ENCODE measurements around the gene IRS4.

- no peak for TF ChIP-seq POLR2A (IDR thresholded peaks at IDR 0.05; ENCODE audit: low read depth)
- TF ChIP-seq, protein P1, sequence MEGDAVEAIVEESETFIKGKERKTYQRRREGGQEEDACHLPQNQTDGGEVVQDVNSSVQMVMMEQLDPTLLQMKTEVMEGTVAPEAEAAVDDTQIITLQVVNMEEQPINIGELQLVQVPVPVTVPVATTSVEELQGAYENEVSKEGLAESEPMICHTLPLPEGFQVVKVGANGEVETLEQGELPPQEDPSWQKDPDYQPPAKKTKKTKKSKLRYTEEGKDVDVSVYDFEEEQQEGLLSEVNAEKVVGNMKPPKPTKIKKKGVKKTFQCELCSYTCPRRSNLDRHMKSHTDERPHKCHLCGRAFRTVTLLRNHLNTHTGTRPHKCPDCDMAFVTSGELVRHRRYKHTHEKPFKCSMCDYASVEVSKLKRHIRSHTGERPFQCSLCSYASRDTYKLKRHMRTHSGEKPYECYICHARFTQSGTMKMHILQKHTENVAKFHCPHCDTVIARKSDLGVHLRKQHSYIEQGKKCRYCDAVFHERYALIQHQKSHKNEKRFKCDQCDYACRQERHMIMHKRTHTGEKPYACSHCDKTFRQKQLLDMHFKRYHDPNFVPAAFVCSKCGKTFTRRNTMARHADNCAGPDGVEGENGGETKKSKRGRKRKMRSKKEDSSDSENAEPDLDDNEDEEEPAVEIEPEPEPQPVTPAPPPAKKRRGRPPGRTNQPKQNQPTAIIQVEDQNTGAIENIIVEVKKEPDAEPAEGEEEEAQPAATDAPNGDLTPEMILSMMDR (IDR thresholded peaks at IDR 0.05) = no peak
Observed at GRCh38 chrX:108731153-108731552, 5.2 kb downstream of the IRS4 start.
